Heart left ventricle (tissue), 13 donors: Measurements from ENCODE around the gene HRH3.

Experiments used
- CTCF ChIP-seq, 12 donors: fragments of 200-600 bp; sonication (generic) in 4 of 12; IDR thresholded peaks; one replicate each; pipeline versions ENCODE4 v1.5.0 to v1.8.0; 2018 to 2022; ENCODE audit warnings: antibody characterized with exemption in 12 of 12, mild to moderate bottlenecking in 5 of 12
- POLR2A ChIP-seq, 2 donors: fragments of 450-650 bp; IDR thresholded peaks; one replicate each; pipeline ENCODE4 v1.6.1; 2017; ENCODE audit warnings: antibody characterized with exemption in 2 of 2, mild to moderate bottlenecking in 2 of 2, moderate library complexity in 2 of 2
- donor health status: ischemic (EF 13 %, LVEDD 7.1; RV severe dilation, severe dysfunction).
- donor health status: DM: no; HTN: yes; CAD: no.
- donor health status: DM: no; HTN: no; CAD: no.
- donor health status: ischemic (EF 25% LVEDD 6.9; RV normal size, moderate dysfunction).
- donor health status: ischemic (EF 25% LVEDD 5.7; RV mildly dilated, moderate dysfunction).
- donor health status: ischemic (EF 35%, LVEDD 5.7; RV mildly dilated, moderate dysfunction).
- donor health status: nonischemic (EF 11% LVEDD 7.7; RV severe dilation, severe dysfunction).
- donor health status: DM: yes; HTN: yes; CAD: no.
- donor health status: PGD.
- donor health status: ischemic (EF 29% LVEDD 5.4; RV normal size, mild dysfunction).
- donor health status: nonischemic (EF 23%, LVEDD 6.1; RV moderate dilation, normal function).

DNA sequence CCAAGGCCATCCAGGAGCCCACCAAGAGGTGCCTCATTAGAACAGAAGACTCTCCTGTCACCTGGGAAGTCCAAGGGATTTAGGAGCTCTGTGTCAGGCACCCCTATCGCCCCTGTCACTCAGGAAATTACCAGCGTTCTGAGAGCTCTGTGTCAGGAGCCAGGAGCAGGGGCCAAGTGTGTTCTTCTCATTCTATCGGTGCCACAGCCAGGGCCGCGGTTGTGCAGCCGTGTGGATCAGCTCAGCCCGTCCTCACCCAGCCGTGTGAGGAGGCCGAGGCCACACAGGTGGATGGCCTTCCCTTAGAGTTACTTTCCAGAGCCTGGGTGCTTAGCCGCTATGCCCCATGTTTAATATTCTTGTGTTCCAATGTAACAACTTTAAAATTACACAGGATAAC, 27.4 kb downstream of the HRH3 start:
- no peak for TF ChIP-seq POLR2A (IDR thresholded peaks at IDR 0.05)
- no peak for TF ChIP-seq CTCF (IDR thresholded peaks at IDR 0.05)
